H1 (cell line): ENCODE data around the gene WNT9B. TPM values are rescaled to one million over a fixed set of nuclear protein-coding genes. Genes with fewer than 3 reads are reported as not detected.

Source experiments
- BCL11A ChIP-seq, 2 experiments: IDR thresholded peaks; one replicate each; pipeline ENCODE4 v1.6.1; 2011; ENCODE audit warnings: low read depth in 2 of 2, low read length in 2 of 2, mild to moderate bottlenecking in 2 of 2
- CBX5 ChIP-seq: fragments of 300-800, 300-1000 bp; sonication (generic); IDR thresholded peaks from 2 replicates; pipeline ENCODE4 v1.7.1; 2016; ENCODE audit warnings: antibody characterized with exemption, low read length, low read depth
- GTF2F1 ChIP-seq: IDR thresholded peaks from 2 replicates; pipeline ENCODE4 v1.6.1; 2012; ENCODE audit warnings: low read depth, low read length, improper control_type of control experiment, borderline replicate concordance
- HDAC6 ChIP-seq: IDR thresholded peaks from one replicate; pipeline ENCODE4 v1.7.1; 2012; ENCODE audit warnings: low read depth, mild to moderate bottlenecking, inconsistent platforms, low read length, moderate library complexity
- NRF1 ChIP-seq: IDR thresholded peaks from 2 replicates; pipeline ENCODE4 v1.6.1; 2011; ENCODE audit warnings: mild to moderate bottlenecking, low read depth, low read length, improper control_type of control experiment
- SAP30 ChIP-seq: fragments of 300-600 bp; sonication (generic); IDR thresholded peaks from 2 replicates; pipeline ENCODE4 v1.7.1; 2012; ENCODE audit warnings: low read length, moderate library complexity, mild to moderate bottlenecking, inconsistent platforms; ENCODE audit not compliant: insufficient read depth, insufficient replicate concordance
- polyA plus RNA-seq, 7 experiments: library from polyadenylated mRNA; depleted of rRNA in 3 of 7; stranded (reverse) in 5 of 7; unstranded in 2 of 7; fragments of >200 nt in 5 of 7; fragments of 200-250 nt in 2 of 7; gene quantifications; 1 replicate in 5 of 7; 2 replicates in 1 of 7; 4 replicates in 1 of 7; pipeline versions ENCODE4 v1.2.1 to v1.2.3, GENCODE V29; 2011 to 2013; ENCODE audit warnings: missing spikeins in 2 of 7, mixed read lengths in 2 of 7
- total RNA-seq: library from RNA; stranded (reverse); fragmentation: NEBNext Ultra II Directional; extraction: Animal tissue kit (Norgen Biotek cat#: 25700); gene quantifications from 2 replicates; pipeline ENCODE4 v1.2.1, GENCODE V29; 2021
- TF ChIP-seq, protein P1 (sequence below): fragments of 300-600 bp; sonication (generic); IDR thresholded peaks from 2 replicates; pipeline ENCODE4 v1.7.1; 2012; ENCODE audit warnings: low read length, moderate library complexity, mild to moderate bottlenecking, inconsistent platforms; ENCODE audit not compliant: insufficient replicate concordance

The WNT9B gene
- total and polyA plus RNA-seq, 2 of the 8 experiments (the other 6 are each of a cell fraction or from before 2014, with no cell fraction given) = 0.21 TPM; not detected in 1

DNA sequence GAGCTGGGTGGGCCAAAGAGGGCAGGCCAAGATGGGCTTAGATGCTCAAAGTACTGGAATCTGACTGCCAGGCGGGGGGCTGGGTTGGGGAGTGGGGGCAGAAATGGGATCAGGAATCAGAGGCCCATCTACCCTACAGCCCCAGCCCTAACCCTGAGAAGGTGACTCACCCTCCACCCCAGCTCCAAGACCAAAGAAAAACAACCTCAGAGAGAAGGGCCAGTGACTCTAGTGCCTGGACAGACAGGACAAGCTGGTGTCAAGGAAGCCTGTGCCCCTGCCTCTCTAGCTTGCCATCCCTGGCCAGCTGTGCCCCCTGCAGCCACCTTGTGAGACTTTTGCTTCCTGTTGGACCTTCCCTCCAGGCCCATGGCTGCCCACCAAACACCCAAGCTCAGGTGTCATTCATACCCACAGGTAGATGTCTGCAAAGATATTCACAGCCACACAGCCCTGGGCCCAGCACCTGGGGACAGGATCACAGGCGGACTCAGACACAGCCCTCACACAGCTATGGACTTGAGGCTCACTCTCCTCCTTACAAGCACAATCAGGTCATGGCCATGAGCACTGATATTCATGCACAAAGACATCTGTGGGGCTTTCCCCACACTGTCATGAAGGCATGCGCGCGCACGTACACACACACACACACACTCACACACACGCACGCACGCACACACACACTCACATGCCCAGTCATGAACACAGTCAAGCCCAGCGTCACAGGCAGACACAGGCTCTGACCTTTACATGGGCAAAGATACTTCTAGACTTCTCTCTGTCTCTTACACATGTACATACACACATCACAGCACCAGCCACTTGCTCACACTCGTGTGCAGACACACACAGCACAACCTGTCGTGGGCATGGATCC lies 35.7 kb upstream of the WNT9B start (continued):
- TF ChIP-seq BCL11A (IDR thresholded peaks at IDR 0.05; ENCODE audit: low read depth in 2 of 2, low read length in 2 of 2) (no peak), SAP30 (no peak), NRF1 (no peak), HDAC6 (no peak), GTF2F1 (no peak), CBX5 (no peak)
- TF ChIP-seq, protein P1, sequence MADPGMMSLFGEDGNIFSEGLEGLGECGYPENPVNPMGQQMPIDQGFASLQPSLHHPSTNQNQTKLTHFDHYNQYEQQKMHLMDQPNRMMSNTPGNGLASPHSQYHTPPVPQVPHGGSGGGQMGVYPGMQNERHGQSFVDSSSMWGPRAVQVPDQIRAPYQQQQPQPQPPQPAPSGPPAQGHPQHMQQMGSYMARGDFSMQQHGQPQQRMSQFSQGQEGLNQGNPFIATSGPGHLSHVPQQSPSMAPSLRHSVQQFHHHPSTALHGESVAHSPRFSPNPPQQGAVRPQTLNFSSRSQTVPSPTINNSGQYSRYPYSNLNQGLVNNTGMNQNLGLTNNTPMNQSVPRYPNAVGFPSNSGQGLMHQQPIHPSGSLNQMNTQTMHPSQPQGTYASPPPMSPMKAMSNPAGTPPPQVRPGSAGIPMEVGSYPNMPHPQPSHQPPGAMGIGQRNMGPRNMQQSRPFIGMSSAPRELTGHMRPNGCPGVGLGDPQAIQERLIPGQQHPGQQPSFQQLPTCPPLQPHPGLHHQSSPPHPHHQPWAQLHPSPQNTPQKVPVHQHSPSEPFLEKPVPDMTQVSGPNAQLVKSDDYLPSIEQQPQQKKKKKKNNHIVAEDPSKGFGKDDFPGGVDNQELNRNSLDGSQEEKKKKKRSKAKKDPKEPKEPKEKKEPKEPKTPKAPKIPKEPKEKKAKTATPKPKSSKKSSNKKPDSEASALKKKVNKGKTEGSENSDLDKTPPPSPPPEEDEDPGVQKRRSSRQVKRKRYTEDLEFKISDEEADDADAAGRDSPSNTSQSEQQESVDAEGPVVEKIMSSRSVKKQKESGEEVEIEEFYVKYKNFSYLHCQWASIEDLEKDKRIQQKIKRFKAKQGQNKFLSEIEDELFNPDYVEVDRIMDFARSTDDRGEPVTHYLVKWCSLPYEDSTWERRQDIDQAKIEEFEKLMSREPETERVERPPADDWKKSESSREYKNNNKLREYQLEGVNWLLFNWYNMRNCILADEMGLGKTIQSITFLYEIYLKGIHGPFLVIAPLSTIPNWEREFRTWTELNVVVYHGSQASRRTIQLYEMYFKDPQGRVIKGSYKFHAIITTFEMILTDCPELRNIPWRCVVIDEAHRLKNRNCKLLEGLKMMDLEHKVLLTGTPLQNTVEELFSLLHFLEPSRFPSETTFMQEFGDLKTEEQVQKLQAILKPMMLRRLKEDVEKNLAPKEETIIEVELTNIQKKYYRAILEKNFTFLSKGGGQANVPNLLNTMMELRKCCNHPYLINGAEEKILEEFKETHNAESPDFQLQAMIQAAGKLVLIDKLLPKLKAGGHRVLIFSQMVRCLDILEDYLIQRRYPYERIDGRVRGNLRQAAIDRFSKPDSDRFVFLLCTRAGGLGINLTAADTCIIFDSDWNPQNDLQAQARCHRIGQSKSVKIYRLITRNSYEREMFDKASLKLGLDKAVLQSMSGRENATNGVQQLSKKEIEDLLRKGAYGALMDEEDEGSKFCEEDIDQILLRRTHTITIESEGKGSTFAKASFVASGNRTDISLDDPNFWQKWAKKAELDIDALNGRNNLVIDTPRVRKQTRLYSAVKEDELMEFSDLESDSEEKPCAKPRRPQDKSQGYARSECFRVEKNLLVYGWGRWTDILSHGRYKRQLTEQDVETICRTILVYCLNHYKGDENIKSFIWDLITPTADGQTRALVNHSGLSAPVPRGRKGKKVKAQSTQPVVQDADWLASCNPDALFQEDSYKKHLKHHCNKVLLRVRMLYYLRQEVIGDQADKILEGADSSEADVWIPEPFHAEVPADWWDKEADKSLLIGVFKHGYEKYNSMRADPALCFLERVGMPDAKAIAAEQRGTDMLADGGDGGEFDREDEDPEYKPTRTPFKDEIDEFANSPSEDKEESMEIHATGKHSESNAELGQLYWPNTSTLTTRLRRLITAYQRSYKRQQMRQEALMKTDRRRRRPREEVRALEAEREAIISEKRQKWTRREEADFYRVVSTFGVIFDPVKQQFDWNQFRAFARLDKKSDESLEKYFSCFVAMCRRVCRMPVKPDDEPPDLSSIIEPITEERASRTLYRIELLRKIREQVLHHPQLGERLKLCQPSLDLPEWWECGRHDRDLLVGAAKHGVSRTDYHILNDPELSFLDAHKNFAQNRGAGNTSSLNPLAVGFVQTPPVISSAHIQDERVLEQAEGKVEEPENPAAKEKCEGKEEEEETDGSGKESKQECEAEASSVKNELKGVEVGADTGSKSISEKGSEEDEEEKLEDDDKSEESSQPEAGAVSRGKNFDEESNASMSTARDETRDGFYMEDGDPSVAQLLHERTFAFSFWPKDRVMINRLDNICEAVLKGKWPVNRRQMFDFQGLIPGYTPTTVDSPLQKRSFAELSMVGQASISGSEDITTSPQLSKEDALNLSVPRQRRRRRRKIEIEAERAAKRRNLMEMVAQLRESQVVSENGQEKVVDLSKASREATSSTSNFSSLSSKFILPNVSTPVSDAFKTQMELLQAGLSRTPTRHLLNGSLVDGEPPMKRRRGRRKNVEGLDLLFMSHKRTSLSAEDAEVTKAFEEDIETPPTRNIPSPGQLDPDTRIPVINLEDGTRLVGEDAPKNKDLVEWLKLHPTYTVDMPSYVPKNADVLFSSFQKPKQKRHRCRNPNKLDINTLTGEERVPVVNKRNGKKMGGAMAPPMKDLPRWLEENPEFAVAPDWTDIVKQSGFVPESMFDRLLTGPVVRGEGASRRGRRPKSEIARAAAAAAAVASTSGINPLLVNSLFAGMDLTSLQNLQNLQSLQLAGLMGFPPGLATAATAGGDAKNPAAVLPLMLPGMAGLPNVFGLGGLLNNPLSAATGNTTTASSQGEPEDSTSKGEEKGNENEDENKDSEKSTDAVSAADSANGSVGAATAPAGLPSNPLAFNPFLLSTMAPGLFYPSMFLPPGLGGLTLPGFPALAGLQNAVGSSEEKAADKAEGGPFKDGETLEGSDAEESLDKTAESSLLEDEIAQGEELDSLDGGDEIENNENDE = no peak
